ENCODE measurements around the gene ERICH4.

Gene ERICH4

GRCh38 chr19:41439441-41440222 lies 3.3 kb upstream of the ERICH4 start, which contains the start of gene DMAC2:
Gene DMAC2 (minus strand): TSS chr19:41439912. CDS start chr19:41439899, 13 bp downstream.
- peaks cover 10% of the 10 kb centered on the region for H3K4me1 ChIP-seq (ENCODE audit: insufficient read depth, low read length, severe bottlenecking)
- no peak within 1 kb of the TSS for H2AFZ ChIP-seq (ENCODE audit: low read length)
- no peak for TF ChIP-seq EZH2 (IDR thresholded peaks at IDR 0.05; ENCODE audit: borderline replicate concordance, low read length)
- TF ChIP-seq CTCF (IDR thresholded peaks at IDR 0.05; ENCODE audit: low read length): peak; percentile 77
- peak within 1 kb of the TSS; percentile 69 for H3K4me3 ChIP-seq (ENCODE audit: low read depth, low read length, poor library complexity, severe bottlenecking)
- H4K20me1 ChIP-seq (ENCODE audit: insufficient read depth, low read length): no peaks in the 10 kb centered on the region
- peak within 1 kb of the TSS; percentile 65 for H3K27ac ChIP-seq (ENCODE audit: low read depth, low read length, poor library complexity, severe bottlenecking)
- peaks cover 6% of the 10 kb centered on the region; the same call in 1 of the 2 replicates for H3K79me2 ChIP-seq (ENCODE audit: insufficient read depth, low read length)
- no peaks in the 10 kb centered on the region for H3K9me3 ChIP-seq (ENCODE audit: low read length)
- peak within 1 kb of the TSS; percentile 83 for H3K4me2 ChIP-seq (ENCODE audit: low read length)
- H3F3A ChIP-seq (ENCODE audit: insufficient read depth, low read length): no peaks in the 10 kb centered on the region
- no peaks in the 10 kb centered on the region for H3K9me2 ChIP-seq (ENCODE audit: low read depth, low read length)
- peak within 1 kb of the TSS; percentile 69 for H3K9ac ChIP-seq (ENCODE audit: low read length)
- H3K36me3 ChIP-seq (ENCODE audit: insufficient read depth, low read length): peaks cover 5% of the 10 kb centered on the region; the same call in 1 of the 2 replicates
- H3K27me3 ChIP-seq (ENCODE audit: insufficient read depth, low read length): no peaks in the 10 kb centered on the region

GRCh38 chr19:41441321-41441945 lies 1.5 kb upstream of the ERICH4 start:
- H3K9me3 ChIP-seq (ENCODE audit: low read length): no peaks in the 10 kb centered on the region
- H4K20me1 ChIP-seq (ENCODE audit: insufficient read depth, low read length): no peaks in the 10 kb centered on the region
- H2AFZ ChIP-seq (ENCODE audit: low read length): no peak overlapping the region
- TF ChIP-seq EZH2 (IDR thresholded peaks at IDR 0.05; ENCODE audit: borderline replicate concordance, low read length) (no peak), CTCF (IDR thresholded peaks at IDR 0.05; ENCODE audit: low read length) (no peak)
- peaks cover 10% of the 10 kb centered on the region for H3K4me1 ChIP-seq (ENCODE audit: insufficient read depth, low read length, severe bottlenecking)
- H3K9me2 ChIP-seq (ENCODE audit: low read depth, low read length): no peaks in the 10 kb centered on the region
- H3K4me3 ChIP-seq (ENCODE audit: low read depth, low read length, poor library complexity, severe bottlenecking): no peak overlapping the region
- H3K9ac ChIP-seq (ENCODE audit: low read length): no peak overlapping the region
- no peak overlapping the region for H3K27ac ChIP-seq (ENCODE audit: low read depth, low read length, poor library complexity, severe bottlenecking)
- H3F3A ChIP-seq (ENCODE audit: insufficient read depth, low read length): no peaks in the 10 kb centered on the region
- H3K36me3 ChIP-seq (ENCODE audit: insufficient read depth, low read length): peaks cover 2% of the 10 kb centered on the region; the same call in 1 of the 2 replicates
- no peaks in the 10 kb centered on the region for H3K27me3 ChIP-seq (ENCODE audit: insufficient read depth, low read length)
- no peak overlapping the region for H3K4me2 ChIP-seq (ENCODE audit: low read length)
- H3K79me2 ChIP-seq (ENCODE audit: insufficient read depth, low read length): peaks cover 6% of the 10 kb centered on the region; the same call in 1 of the 2 replicates

- Histone ChIP-seq H3K9me2 (ENCODE audit: low read depth, low read length) (no peaks in the 10 kb centered on the region), H3F3A (ENCODE audit: insufficient read depth, low read length) (no peaks in the 10 kb centered on the region), H3K4me2 (ENCODE audit: low read length) (no peak overlapping the region), H3K27ac (ENCODE audit: low read depth, low read length, poor library complexity, severe bottlenecking) (no peak overlapping the region), H3K27me3 (ENCODE audit: insufficient read depth, low read length) (no peaks in the 10 kb centered on the region; the same call in 1 of the 2 replicates), H3K9me3 (ENCODE audit: low read length) (no peaks in the 10 kb centered on the region), H3K4me3 (ENCODE audit: low read depth, low read length, poor library complexity, severe bottlenecking) (no peak overlapping the region), H3K79me2 (ENCODE audit: insufficient read depth, low read length) (peaks cover 2% of the 10 kb centered on the region; the same call in 1 of the 2 replicates), H3K36me3 (ENCODE audit: insufficient read depth, low read length) (no peaks in the 10 kb centered on the region), H2AFZ (ENCODE audit: low read length) (no peak overlapping the region), H3K9ac (ENCODE audit: low read length) (no peak overlapping the region), H4K20me1 (ENCODE audit: insufficient read depth, low read length) (no peaks in the 10 kb centered on the region), H3K4me1 (ENCODE audit: insufficient read depth, low read length, severe bottlenecking) (peaks cover 5% of the 10 kb centered on the region)
- no peak for TF ChIP-seq EZH2 (IDR thresholded peaks at IDR 0.05; ENCODE audit: borderline replicate concordance, low read length)
Measured at GRCh38 chr19:41443813-41444455, 978 bp downstream of the ERICH4 start.
